PC-3 (cell line): Measurements from ENCODE around the gene IL1RN. TPM values are rescaled to one million over a fixed set of nuclear protein-coding genes. Genes with fewer than 3 reads are reported as not detected.

Experiments used
- ATAC-seq: fragments of 200-7000 bp; cut with Tn5 transposase; 2 replicates; pipeline ENCODE4 v1.9.1; 2020; ENCODE audit warnings: mild to moderate bottlenecking, moderate library complexity
- BruUV-seq: library from RNA; stranded (reverse); fragments of 400-500 nt; replicated peaks from 2 replicates; lab custom pipeline; 2021; lab: Mats Ljungman, UMichigan
- CTCF ChIA-PET: fragments of 300-600 bp; sonication (Branson Sonifier 250); formaldehyde crosslinking; loops from one replicate; lab custom pipeline; 2022; ENCODE audit warnings: antibody characterized with exemption; lab: Charles Lee
- POLR2A ChIA-PET: fragments of 300-600 bp; sonication (Branson Sonifier 250); formaldehyde crosslinking; loops from one replicate; lab custom pipeline; 2022; ENCODE audit warnings: antibody characterized with exemption; ENCODE audit not compliant: unreplicated experiment; lab: Charles Lee
- DNase-seq: peaks from one replicate; pipeline ENCODE4 v3.0.0-alpha.2; 2015
- H2AFZ ChIP-seq: fragments of 300-600 bp; sonication (generic); 2 replicates; pipeline ENCODE4 v1.6.0; 2016; ENCODE audit warnings: antibody characterized with exemption, low read length
- H3F3A ChIP-seq: fragments of 300-600 bp; sonication (generic); one replicate; pipeline ENCODE4 v1.6.0; 2017; ENCODE audit warnings: antibody characterized with exemption, low read length, control low read depth, mild to moderate bottlenecking; ENCODE audit not compliant: unreplicated experiment
- H3K27ac ChIP-seq: fragments of 300-600 bp; sonication (generic); 2 replicates; pipeline ENCODE4 v1.5.1; 2016; ENCODE audit warnings: mild to moderate bottlenecking, low read length
- H3K27me3 ChIP-seq: fragments of 300-600 bp; sonication (generic); 2 replicates; pipeline ENCODE4 v1.6.1; 2016; ENCODE audit warnings: low read length, mixed read lengths
- H3K36me3 ChIP-seq: fragments of 300-600 bp; sonication (generic); 2 replicates; pipeline ENCODE4 v1.6.1; 2016; ENCODE audit warnings: low read depth, mixed run types, low read length, mixed read lengths
- H3K4me1 ChIP-seq: fragments of 300-600 bp; sonication (generic); 2 replicates; pipeline ENCODE4 v1.5.1; 2016; ENCODE audit warnings: low read length; ENCODE audit not compliant: insufficient read depth
- H3K4me2 ChIP-seq: fragments of 300-600 bp; sonication (generic); 2 replicates; pipeline ENCODE4 v1.6.0; 2016; ENCODE audit warnings: low read length
- H3K4me3 ChIP-seq: fragments of 300-600 bp; sonication (generic); 2 replicates; pipeline ENCODE4 v1.5.1; 2016; ENCODE audit warnings: mild to moderate bottlenecking, low read length, mixed read lengths
- H3K79me2 ChIP-seq: fragments of 300-600 bp; sonication (generic); 2 replicates; pipeline ENCODE4 v1.6.1; 2017; ENCODE audit warnings: low read length, mixed read lengths
- H3K9ac ChIP-seq: fragments of 300-600 bp; sonication (generic); 2 replicates; pipeline ENCODE4 v1.6.0; 2016; ENCODE audit warnings: mild to moderate bottlenecking, low read length
- H3K9me2 ChIP-seq: fragments of 300-600 bp; sonication (generic); replicated peaks from 2 replicates; pipeline ENCODE4 v1.6.1; 2016; ENCODE audit warnings: mixed run types, low read length, mixed read lengths
- H3K9me3 ChIP-seq: fragments of 300-600 bp; sonication (generic); 2 replicates; pipeline ENCODE4 v1.6.1; 2016; ENCODE audit warnings: low read length, mixed read lengths
- H4K20me1 ChIP-seq: fragments of 300-600 bp; sonication (generic); 2 replicates; pipeline ENCODE4 v1.6.1; 2016; ENCODE audit warnings: low read length, mixed read lengths
- EZH2 ChIP-seq: fragments of 300-600 bp; sonication (generic); IDR thresholded peaks from one replicate; pipeline ENCODE4 v1.6.1; 2017; ENCODE audit warnings: antibody characterized with exemption, mild to moderate bottlenecking, low read length; ENCODE audit not compliant: unreplicated experiment
- EZH2phosphoT487 ChIP-seq: fragments of 300-600 bp; sonication (generic); IDR thresholded peaks from 2 replicates; pipeline ENCODE4 v1.6.1; 2018; ENCODE audit warnings: mild to moderate bottlenecking, antibody characterized with exemption, low read length, borderline replicate concordance
- intact Hi-C: fragments of 100-400 bp; cut with micrococcal nuclease; formaldehyde crosslinking; loops from 2 replicates; pipeline ENCODE4 v1.9.0; 2023
- total RNA-seq: library from RNA; depleted of rRNA; stranded (reverse); fragments of >200 nt; gene quantifications from 2 replicates; pipeline ENCODE4 v1.2.3, GENCODE V29; 2014
- TF ChIP-seq, protein P1 (sequence below): fragments of 300-600 bp; sonication (generic); conservative IDR thresholded peaks from 2 replicates; pipeline ENCODE4 v1.5.1; 2017; ENCODE audit warnings: antibody characterized with exemption, low read depth, mild to moderate bottlenecking, low read length

IL1RN gene
- total RNA-seq, 1 experiment from 2014 or later: 1.3 TPM

DNA sequence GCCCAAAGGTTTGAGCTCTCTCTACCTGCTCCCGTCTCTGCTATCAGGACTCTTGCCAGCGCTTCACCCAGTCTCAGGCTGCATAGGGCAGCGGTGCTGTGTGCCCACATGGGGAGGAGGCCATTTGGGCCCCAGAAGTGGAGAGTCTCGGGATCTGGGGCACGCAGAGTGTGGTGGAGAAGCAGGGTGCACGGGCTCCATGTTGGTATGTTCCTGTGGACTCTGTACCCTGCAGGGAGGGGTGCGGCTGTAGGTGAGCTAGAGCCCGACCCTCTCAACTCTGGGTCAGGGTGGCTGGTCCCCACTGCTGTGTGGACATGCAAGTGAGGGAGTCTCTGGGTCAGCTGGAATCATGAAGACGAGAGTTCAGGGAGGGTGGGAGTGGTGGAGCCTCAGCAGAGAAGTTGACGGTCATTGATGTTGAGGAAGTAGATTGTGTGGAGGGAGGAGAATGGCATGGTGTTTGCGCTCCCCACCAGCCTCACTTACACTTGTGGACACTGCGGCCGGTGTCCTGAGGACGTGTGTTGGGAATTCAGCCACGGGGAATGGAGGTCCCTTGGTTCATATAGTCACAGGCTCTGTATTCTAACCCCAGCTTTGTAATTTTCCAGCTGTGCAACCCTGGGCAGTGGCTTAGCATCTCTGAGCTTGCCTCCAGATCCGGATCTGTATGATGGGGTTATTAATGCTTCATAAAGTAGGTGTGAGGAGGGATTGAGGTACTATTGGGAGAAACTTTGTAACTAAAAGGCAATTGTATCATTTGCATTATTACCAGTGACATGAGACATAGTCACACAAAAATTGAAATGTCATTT, 45.5 kb downstream of the IL1RN start:
- TF ChIP-seq EZH2phosphoT487: no peak
- TF ChIP-seq EZH2: no peak
- TF ChIP-seq, protein P1, sequence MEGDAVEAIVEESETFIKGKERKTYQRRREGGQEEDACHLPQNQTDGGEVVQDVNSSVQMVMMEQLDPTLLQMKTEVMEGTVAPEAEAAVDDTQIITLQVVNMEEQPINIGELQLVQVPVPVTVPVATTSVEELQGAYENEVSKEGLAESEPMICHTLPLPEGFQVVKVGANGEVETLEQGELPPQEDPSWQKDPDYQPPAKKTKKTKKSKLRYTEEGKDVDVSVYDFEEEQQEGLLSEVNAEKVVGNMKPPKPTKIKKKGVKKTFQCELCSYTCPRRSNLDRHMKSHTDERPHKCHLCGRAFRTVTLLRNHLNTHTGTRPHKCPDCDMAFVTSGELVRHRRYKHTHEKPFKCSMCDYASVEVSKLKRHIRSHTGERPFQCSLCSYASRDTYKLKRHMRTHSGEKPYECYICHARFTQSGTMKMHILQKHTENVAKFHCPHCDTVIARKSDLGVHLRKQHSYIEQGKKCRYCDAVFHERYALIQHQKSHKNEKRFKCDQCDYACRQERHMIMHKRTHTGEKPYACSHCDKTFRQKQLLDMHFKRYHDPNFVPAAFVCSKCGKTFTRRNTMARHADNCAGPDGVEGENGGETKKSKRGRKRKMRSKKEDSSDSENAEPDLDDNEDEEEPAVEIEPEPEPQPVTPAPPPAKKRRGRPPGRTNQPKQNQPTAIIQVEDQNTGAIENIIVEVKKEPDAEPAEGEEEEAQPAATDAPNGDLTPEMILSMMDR: no peak
- Histone ChIP-seq H3K9me3 (no peaks in the 10 kb centered on the region), H3F3A (no peaks in the 10 kb centered on the region), H3K27me3 (no peaks in the 10 kb centered on the region), H3K4me1 (no peaks in the 10 kb centered on the region), H3K9me2 (no peaks in the 10 kb centered on the region), H3K79me2 (no peaks in the 10 kb centered on the region), H3K9ac (no peak overlapping the region), H3K4me3 (no peak overlapping the region), H3K36me3 (no peaks in the 10 kb centered on the region; the same call in 1 of the 2 replicates), H3K27ac (no peak overlapping the region), H2AFZ (no peak overlapping the region), H3K4me2 (no peak overlapping the region), H4K20me1 (no peaks in the 10 kb centered on the region)
- intact Hi-C loops: no loop called here
- ChIA-PET CTCF (no interaction called here), POLR2A (interaction anchor here (0.6 kb wide), 1 partner anchor 16 kb away, joined by 3 read pairs; no protein-coding TSS in a partner anchor)
- DNase-seq (no peak), ATAC-seq (no peak)
- BruUV-seq: no TSS peak

GRCh38 chr2:113173542-113174375, 46.4 kb downstream of the IL1RN start, which contains the start of gene PSD4:
Gene PSD4 (plus strand): TSS chr2:113173971. CDS start chr2:113182457, 8,486 bp downstream.
- Histone ChIP-seq H3K4me1 (no peaks in the 10 kb centered on the region), H3F3A (no peaks in the 10 kb centered on the region), H3K4me3 (no peak within 1 kb of the TSS), H3K27me3 (no peaks in the 10 kb centered on the region), H2AFZ (no peak within 1 kb of the TSS), H3K4me2 (no peak within 1 kb of the TSS), H3K27ac (no peak within 1 kb of the TSS), H3K79me2 (no peaks in the 10 kb centered on the region), H3K9ac (no peak within 1 kb of the TSS), H3K36me3 (no peaks in the 10 kb centered on the region; the same call in 1 of the 2 replicates), H4K20me1 (no peaks in the 10 kb centered on the region), H3K9me2 (no peaks in the 10 kb centered on the region), H3K9me3 (no peaks in the 10 kb centered on the region)
- no peak for DNase-seq
- CTCF ChIA-PET: no interaction called here
- no peak for ATAC-seq
- POLR2A ChIA-PET: interaction anchor here (0.6 kb wide), 1 partner anchor 17 kb away, joined by 3 read pairs; no protein-coding TSS in a partner anchor
- intact Hi-C loops: no loop called here
- BruUV-seq: no TSS peak
- TF ChIP-seq EZH2: no peak
- no peak for TF ChIP-seq EZH2phosphoT487
- TF ChIP-seq, protein P1: no peak
